HepG2 (cell line): Measurements from ENCODE around the gene MED19. TPM values are rescaled to one million over a fixed set of nuclear protein-coding genes. Genes with fewer than 3 reads are reported as not detected.

Source experiments
- BCL6 ChIP-seq: IDR thresholded peaks from 2 replicates; pipeline ENCODE4 v1.6.1; 2016; ENCODE audit warnings: missing genetic modification reagents, missing compliant biosample characterization
- BRD4 ChIP-seq: sonication (generic); formaldehyde crosslinking; IDR thresholded peaks from 2 replicates; pipeline ENCODE4 v1.4.0; 2020; ENCODE audit warnings: missing genetic modification reagents
- HMG20B ChIP-seq: conservative IDR thresholded peaks from 2 replicates; pipeline ENCODE4 v1.6.1; 2016; ENCODE audit warnings: missing genetic modification reagents, missing compliant biosample characterization
- HNRNPK ChIP-seq: fragments of 200-400 bp; formaldehyde crosslinking; IDR thresholded peaks from 2 replicates; pipeline ENCODE4 v1.6.1; 2018; ENCODE audit warnings: low read length, low read depth, moderate library complexity, mild to moderate bottlenecking; ENCODE audit not compliant: poor library complexity, severe bottlenecking
- MIXL1 ChIP-seq: IDR thresholded peaks from 2 replicates; pipeline ENCODE4 v1.6.1; 2016
- NFE2L2 ChIP-seq: fragments of 150-350 bp; IDR thresholded peaks from 2 replicates; pipeline ENCODE4 v1.6.1; 2014; ENCODE audit warnings: low read length
- RAD21 ChIP-seq: fragments of 450-650 bp; formaldehyde crosslinking; IDR thresholded peaks from 2 replicates; pipeline ENCODE4 v1.5.0; 2020; ENCODE audit warnings: mild to moderate bottlenecking
- SIN3A ChIP-seq: IDR thresholded peaks from 2 replicates; pipeline ENCODE4 v1.6.1; 2011; ENCODE audit warnings: low read depth, mild to moderate bottlenecking, control low read depth, low read length, borderline replicate concordance
- SRSF1 ChIP-seq: fragments of 200-400 bp; formaldehyde crosslinking; optimal IDR thresholded peaks from 2 replicates; pipeline ENCODE3; 2017; ENCODE audit warnings: mild to moderate bottlenecking, low read depth, low read length, moderate library complexity
- U2AF2 ChIP-seq: fragments of 200-400 bp; formaldehyde crosslinking; IDR thresholded peaks from 2 replicates; pipeline ENCODE4 v1.6.1; 2017; ENCODE audit warnings: low read depth, mild to moderate bottlenecking, low read length
- YEATS4 ChIP-seq: sonication (generic); formaldehyde crosslinking; IDR thresholded peaks from 2 replicates; pipeline ENCODE4 v1.4.0; 2020; ENCODE audit warnings: missing genetic modification reagents, borderline replicate concordance
- ZFP37 ChIP-seq: sonication (generic); formaldehyde crosslinking; IDR thresholded peaks from 2 replicates; pipeline ENCODE4 v1.4.0; 2020; ENCODE audit warnings: missing genetic modification reagents, borderline replicate concordance
- ZMAT3 ChIP-seq: sonication (generic); formaldehyde crosslinking; conservative IDR thresholded peaks from 2 replicates; pipeline ENCODE4 v1.7.0; 2021; ENCODE audit warnings: missing genetic modification reagents
- ZNF17 ChIP-seq: sonication (generic); formaldehyde crosslinking; IDR thresholded peaks from 2 replicates; pipeline ENCODE4 v1.5.0; 2020; ENCODE audit warnings: mild to moderate bottlenecking, missing genetic modification reagents
- ZNF224 ChIP-seq: sonication (generic); formaldehyde crosslinking; IDR thresholded peaks from 2 replicates; pipeline ENCODE4 v1.5.0; 2020; ENCODE audit warnings: mild to moderate bottlenecking, missing genetic modification reagents
- ZNF256 ChIP-seq: sonication (generic); formaldehyde crosslinking; conservative IDR thresholded peaks from 2 replicates; pipeline ENCODE4 v1.4.0; 2020; ENCODE audit warnings: missing genetic modification reagents
- ZNF30 ChIP-seq: sonication (generic); formaldehyde crosslinking; IDR thresholded peaks from 2 replicates; pipeline ENCODE4 v1.5.0; 2020; ENCODE audit warnings: mild to moderate bottlenecking, missing genetic modification reagents
- ZNF567 ChIP-seq: sonication (generic); formaldehyde crosslinking; IDR thresholded peaks from 2 replicates; pipeline ENCODE4 v1.8.1; 2023; ENCODE audit warnings: mild to moderate bottlenecking, missing genetic modification reagents, borderline replicate concordance
- ZNF607 ChIP-seq: sonication (generic); formaldehyde crosslinking; IDR thresholded peaks from 2 replicates; pipeline ENCODE4 v1.5.1; 2020; ENCODE audit warnings: missing genetic modification reagents, mild to moderate bottlenecking, borderline replicate concordance
- ZNF777 ChIP-seq: sonication (generic); formaldehyde crosslinking; IDR thresholded peaks from 2 replicates; pipeline ENCODE4 v1.4.0; 2020; ENCODE audit warnings: missing genetic modification reagents
- polyA plus RNA-seq, 8 experiments: library from polyadenylated mRNA; depleted of rRNA in 3 of 8; stranded (reverse) in 7 of 8; unstranded in 1 of 8; fragments of >200 nt; fragmentation: Illumina TruSeq in 4 of 8; extraction: Trizol in 4 of 8; gene quantifications; 2 replicates each; pipeline versions ENCODE4 v1.2.1 to v1.2.3, GENCODE V29; 2011 to 2016; ENCODE audit warnings: low read depth in 4 of 8, missing spikeins in 1 of 8, mixed read lengths in 1 of 8; ENCODE audit not compliant: insufficient read depth in 1 of 8
- total RNA-seq, 5 experiments: library from RNA; depleted of rRNA; stranded (reverse); fragments of >200 nt; fragmentation: Illumina TruSeq; extraction: Trizol; gene quantifications; 2 replicates each; pipeline ENCODE4 v1.2.3, GENCODE V29; 2016; ENCODE audit warnings: low read depth in 1 of 5
- TF ChIP-seq, protein P1 (sequence below): sonication (generic); formaldehyde crosslinking; IDR thresholded peaks from 2 replicates; pipeline ENCODE4 v1.4.0; 2020; ENCODE audit warnings: missing genetic modification reagents; ENCODE audit errors: not compliant biosample characterization
- TF ChIP-seq, protein P2 (sequence below): sonication (generic); formaldehyde crosslinking; IDR thresholded peaks from 2 replicates; pipeline ENCODE4 v1.5.1; 2020; ENCODE audit warnings: missing genetic modification reagents, mild to moderate bottlenecking, borderline replicate concordance
- TF ChIP-seq, protein P3 (sequence below): sonication (generic); formaldehyde crosslinking; IDR thresholded peaks from 2 replicates; pipeline ENCODE4 v1.4.0; 2020; ENCODE audit warnings: missing genetic modification reagents
- TF ChIP-seq, protein P4 (sequence below): sonication (generic); formaldehyde crosslinking; IDR thresholded peaks from 2 replicates; pipeline ENCODE4 v1.4.0; 2020; ENCODE audit warnings: missing genetic modification reagents
- TF ChIP-seq, protein P5 (sequence below): sonication (generic); formaldehyde crosslinking; IDR thresholded peaks from 2 replicates; pipeline ENCODE4; 2020; ENCODE audit warnings: missing genetic modification reagents, mild to moderate bottlenecking, borderline replicate concordance

MED19 gene
- total and polyA plus RNA-seq, 2 of the 13 experiments (the other 11 are each of a cell fraction or from before 2014, with no cell fraction given) = 12.9 to 13.8 TPM

DNA sequence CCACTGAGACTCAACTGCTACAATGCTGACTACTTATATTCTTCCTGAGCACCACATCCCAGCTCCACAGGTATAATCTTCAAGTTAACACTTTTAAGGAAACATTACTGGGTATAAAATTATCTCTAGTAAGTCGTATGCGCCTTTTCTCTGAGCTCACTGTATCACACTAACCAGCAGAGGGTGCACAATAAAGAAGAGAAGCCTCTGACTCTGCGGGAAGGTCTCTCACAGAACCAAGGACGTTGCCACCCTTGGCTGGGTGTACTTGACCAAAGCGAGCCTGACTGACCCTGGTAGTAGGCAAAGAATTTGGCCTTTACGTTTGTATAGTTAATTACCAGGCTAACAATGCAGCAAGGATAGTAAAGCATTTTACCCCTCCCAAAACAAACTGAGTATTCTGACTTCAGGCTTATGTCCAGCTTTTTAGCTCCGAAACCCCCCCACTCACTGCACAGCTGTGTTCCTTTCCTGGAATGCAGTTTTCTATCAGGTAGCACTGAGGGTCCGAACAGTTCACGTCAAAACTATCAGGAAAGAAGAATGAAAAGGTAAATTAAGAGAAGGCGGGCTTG lies 39.8 kb upstream of the MED19 start, which contains the start of gene BTBD18 (continued):
- peak; percentile 71 for TF ChIP-seq RAD21
- TF ChIP-seq, protein P1, sequence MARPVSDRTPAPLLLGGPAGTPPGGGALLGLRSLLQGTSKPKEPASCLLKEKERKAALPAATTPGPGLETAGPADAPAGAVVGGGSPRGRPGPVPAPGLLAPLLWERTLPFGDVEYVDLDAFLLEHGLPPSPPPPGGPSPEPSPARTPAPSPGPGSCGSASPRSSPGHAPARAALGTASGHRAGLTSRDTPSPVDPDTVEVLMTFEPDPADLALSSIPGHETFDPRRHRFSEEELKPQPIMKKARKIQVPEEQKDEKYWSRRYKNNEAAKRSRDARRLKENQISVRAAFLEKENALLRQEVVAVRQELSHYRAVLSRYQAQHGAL (CRISPR knock-in tag) = no peak
- TF ChIP-seq ZNF777 (CRISPR knock-in tag) = no peak
- TF ChIP-seq ZNF224 = no peak
- no peak for TF ChIP-seq ZNF607 (CRISPR knock-in tag)
- no peak for TF ChIP-seq NFE2L2
- TF ChIP-seq MIXL1 (CRISPR knock-in tag) = peak; percentile 49; the same call in 1 of the 2 replicates
- TF ChIP-seq, protein P2, sequence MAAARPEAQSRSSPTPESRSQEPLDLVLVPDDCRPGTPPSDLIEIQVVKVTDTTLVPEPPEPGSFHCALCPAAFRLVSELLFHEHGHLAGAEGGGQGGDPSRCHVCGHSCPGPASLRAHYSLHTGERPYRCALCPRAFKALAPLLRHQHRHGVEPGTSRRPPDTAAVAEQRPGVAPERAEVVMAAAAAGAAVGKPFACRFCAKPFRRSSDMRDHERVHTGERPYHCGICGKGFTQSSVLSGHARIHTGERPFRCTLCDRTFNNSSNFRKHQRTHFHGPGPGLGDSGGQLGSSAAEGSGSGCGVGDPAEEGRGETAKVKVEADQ (CRISPR knock-in tag) = no peak
- TF ChIP-seq ZMAT3 (CRISPR knock-in tag) = no peak
- TF ChIP-seq SRSF1 = no peak
- no peak for TF ChIP-seq HNRNPK
- TF ChIP-seq ZNF17 = no peak
- TF ChIP-seq ZFP37 (CRISPR knock-in tag) = no peak
- no peak for TF ChIP-seq YEATS4
- no peak for TF ChIP-seq BRD4 (CRISPR knock-in tag)
- TF ChIP-seq, protein P3, sequence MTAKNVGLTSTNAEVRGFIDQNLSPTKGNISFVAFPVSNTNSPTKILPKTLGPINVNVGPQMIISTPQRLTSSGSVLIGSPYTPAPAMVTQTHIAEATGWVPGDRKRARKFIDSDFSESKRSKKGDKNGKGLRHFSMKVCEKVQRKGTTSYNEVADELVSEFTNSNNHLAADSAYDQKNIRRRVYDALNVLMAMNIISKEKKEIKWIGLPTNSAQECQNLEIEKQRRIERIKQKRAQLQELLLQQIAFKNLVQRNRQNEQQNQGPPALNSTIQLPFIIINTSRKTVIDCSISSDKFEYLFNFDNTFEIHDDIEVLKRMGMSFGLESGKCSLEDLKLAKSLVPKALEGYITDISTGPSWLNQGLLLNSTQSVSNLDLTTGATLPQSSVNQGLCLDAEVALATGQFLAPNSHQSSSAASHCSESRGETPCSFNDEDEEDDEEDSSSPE = no peak; the same call in 1 of the 2 replicates
- TF ChIP-seq, protein P4, sequence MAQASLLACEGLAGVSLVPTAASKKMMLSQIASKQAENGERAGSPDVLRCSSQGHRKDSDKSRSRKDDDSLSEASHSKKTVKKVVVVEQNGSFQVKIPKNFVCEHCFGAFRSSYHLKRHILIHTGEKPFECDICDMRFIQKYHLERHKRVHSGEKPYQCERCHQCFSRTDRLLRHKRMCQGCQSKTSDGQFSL (CRISPR knock-in tag) = 0 out of 2 replicates have a peak, but pooled peaks have one; percentile 22
- TF ChIP-seq, protein P5, sequence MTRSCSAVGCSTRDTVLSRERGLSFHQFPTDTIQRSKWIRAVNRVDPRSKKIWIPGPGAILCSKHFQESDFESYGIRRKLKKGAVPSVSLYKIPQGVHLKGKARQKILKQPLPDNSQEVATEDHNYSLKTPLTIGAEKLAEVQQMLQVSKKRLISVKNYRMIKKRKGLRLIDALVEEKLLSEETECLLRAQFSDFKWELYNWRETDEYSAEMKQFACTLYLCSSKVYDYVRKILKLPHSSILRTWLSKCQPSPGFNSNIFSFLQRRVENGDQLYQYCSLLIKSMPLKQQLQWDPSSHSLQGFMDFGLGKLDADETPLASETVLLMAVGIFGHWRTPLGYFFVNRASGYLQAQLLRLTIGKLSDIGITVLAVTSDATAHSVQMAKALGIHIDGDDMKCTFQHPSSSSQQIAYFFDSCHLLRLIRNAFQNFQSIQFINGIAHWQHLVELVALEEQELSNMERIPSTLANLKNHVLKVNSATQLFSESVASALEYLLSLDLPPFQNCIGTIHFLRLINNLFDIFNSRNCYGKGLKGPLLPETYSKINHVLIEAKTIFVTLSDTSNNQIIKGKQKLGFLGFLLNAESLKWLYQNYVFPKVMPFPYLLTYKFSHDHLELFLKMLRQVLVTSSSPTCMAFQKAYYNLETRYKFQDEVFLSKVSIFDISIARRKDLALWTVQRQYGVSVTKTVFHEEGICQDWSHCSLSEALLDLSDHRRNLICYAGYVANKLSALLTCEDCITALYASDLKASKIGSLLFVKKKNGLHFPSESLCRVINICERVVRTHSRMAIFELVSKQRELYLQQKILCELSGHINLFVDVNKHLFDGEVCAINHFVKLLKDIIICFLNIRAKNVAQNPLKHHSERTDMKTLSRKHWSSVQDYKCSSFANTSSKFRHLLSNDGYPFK (CRISPR knock-in tag) = no peak
- TF ChIP-seq ZNF567 (CRISPR knock-in tag) = no peak
- TF ChIP-seq U2AF2 = no peak
- peak; percentile 37; the same call in 1 of the 2 replicates for TF ChIP-seq BCL6 (CRISPR knock-in tag)
- no peak for TF ChIP-seq HMG20B (CRISPR knock-in tag)
- no peak for TF ChIP-seq ZNF256 (CRISPR knock-in tag)
- no peak for TF ChIP-seq ZNF30
- no peak for TF ChIP-seq SIN3A
